Measurements from ENCODE around the gene C20orf204. TPM values are rescaled to one million over a fixed set of nuclear protein-coding genes. Genes with fewer than 3 reads are reported as not detected.

C20orf204 gene
- total RNA-seq, 2 donors from 2014 or later, result 0.81 to 3.2 TPM

GRCh38 chr20:64044484-64045247 lies 8.7 kb downstream of the C20orf204 start:
- DNase-seq (ENCODE audit: low spot score), result no peak
- TF ChIP-seq, protein P1, sequence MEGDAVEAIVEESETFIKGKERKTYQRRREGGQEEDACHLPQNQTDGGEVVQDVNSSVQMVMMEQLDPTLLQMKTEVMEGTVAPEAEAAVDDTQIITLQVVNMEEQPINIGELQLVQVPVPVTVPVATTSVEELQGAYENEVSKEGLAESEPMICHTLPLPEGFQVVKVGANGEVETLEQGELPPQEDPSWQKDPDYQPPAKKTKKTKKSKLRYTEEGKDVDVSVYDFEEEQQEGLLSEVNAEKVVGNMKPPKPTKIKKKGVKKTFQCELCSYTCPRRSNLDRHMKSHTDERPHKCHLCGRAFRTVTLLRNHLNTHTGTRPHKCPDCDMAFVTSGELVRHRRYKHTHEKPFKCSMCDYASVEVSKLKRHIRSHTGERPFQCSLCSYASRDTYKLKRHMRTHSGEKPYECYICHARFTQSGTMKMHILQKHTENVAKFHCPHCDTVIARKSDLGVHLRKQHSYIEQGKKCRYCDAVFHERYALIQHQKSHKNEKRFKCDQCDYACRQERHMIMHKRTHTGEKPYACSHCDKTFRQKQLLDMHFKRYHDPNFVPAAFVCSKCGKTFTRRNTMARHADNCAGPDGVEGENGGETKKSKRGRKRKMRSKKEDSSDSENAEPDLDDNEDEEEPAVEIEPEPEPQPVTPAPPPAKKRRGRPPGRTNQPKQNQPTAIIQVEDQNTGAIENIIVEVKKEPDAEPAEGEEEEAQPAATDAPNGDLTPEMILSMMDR (IDR thresholded peaks at IDR 0.05), result no peak
- no peak for ATAC-seq (ENCODE audit: insufficient number of reproducible peaks, low FRiP score, low read depth)
- Histone ChIP-seq H3K27me3 (replicated peaks; ENCODE audit: insufficient read depth) (no peaks in the 10 kb centered on the region), H3K9me3 (no peaks in the 10 kb centered on the region), H3K27ac (no peak overlapping the region), H3K4me3 (no peak overlapping the region), H3K4me1 (ENCODE audit: control insufficient read depth in 1 of 2, low read depth in 2 of 2) (peaks cover 4 to 22% of the 10 kb centered on the region in 2 donors), H3K36me3 (no peaks in the 10 kb centered on the region)

DNA sequence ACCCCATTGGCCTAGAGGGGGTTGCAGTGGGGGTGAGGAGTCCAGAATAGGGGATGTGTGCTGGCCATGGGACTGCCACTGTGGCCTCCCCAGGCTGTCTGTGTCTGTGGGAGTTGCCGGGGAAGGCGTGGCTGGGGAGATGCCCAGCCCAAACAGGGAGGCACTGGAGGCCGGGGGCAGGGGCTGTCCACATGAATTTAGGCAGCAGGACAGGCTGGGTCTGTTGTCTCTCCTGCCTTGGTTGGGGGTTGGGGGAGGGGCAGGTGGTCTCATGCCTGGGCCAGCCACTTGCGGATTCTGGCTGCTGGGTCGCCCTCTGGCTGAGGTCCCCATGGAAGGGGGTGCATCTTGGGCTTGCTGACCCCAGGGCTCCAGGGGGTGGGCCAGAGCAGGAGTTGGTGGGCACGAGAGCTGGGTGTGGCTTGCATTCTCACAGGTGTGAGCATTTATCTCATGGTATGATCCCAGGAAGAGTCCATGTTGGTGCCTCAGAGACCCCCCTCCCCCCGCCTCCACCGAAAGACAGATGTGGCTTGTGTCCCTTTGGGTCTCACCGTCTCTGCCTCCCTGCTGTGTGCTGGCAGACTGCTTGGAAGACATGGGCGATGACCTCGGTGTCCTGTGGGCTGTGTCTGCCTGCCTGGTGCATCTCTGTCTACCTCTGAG lies 9.5 kb downstream of the C20orf204 start:
- H3K27me3 ChIP-seq (replicated peaks; ENCODE audit: insufficient read depth), result no peaks in the 10 kb centered on the region
- no peak for ATAC-seq (ENCODE audit: insufficient number of reproducible peaks, low FRiP score, low read depth)
- no peak overlapping the region for H3K27ac ChIP-seq

DNA sequence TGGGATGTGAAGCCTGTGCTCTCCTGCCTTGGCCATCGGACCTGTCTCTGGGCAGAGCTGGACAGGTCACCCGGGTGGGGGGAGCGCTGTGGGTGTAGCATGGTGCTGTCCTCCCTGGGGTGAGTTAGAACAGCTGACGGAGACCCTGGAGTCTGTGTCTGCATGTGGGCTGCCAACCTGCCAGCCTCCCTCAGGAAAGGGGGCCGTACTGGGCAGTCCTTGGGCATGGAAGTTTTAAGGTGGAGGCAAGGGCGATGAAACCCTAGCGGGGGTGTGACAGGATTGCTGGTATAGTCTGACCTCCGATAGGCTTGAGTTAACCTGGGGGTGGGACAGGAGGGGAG lies 11.0 kb downstream of the C20orf204 start:
- Histone ChIP-seq H3K36me3 (no peaks in the 10 kb centered on the region), H3K9me3 (no peaks in the 10 kb centered on the region), H3K27me3 (replicated peaks; ENCODE audit: insufficient read depth) (no peaks in the 10 kb centered on the region), H3K4me3 (peak overlapping the region; percentile 31), H3K4me1 (ENCODE audit: control insufficient read depth in 1 of 2, low read depth in 2 of 2) (peaks cover 4 to 19% of the 10 kb centered on the region in 2 donors), H3K27ac (no peak overlapping the region)
- no peak for ATAC-seq (ENCODE audit: insufficient number of reproducible peaks, low FRiP score, low read depth)
- TF ChIP-seq, protein P1 (IDR thresholded peaks at IDR 0.05), result no peak
- no peak for DNase-seq (ENCODE audit: low spot score)

More for the DNA sequence above, 9.5 kb downstream of the C20orf204 start:
- Histone ChIP-seq H3K9me3 (no peaks in the 10 kb centered on the region), H3K4me1 (ENCODE audit: control insufficient read depth in 1 of 2, low read depth in 2 of 2) (peaks cover 4 to 26% of the 10 kb centered on the region in 2 donors), H3K4me3 (no peak overlapping the region), H3K36me3 (no peaks in the 10 kb centered on the region)
- TF ChIP-seq, protein P1 (IDR thresholded peaks at IDR 0.05), result no peak
- DNase-seq (ENCODE audit: low spot score), result no peak

- peak overlapping the region; percentile 31 for H3K4me3 ChIP-seq
- ATAC-seq (ENCODE audit: insufficient number of reproducible peaks, low FRiP score, low read depth), result no peak
- H3K27me3 ChIP-seq (replicated peaks; ENCODE audit: insufficient read depth), result no peaks in the 10 kb centered on the region
- H3K4me1 ChIP-seq (ENCODE audit: control insufficient read depth in 1 of 2, low read depth in 2 of 2), result peaks cover 0 to 14% of the 10 kb centered on the region in 2 donors
- no peaks in the 10 kb centered on the region for H3K9me3 ChIP-seq
- no peak for DNase-seq (ENCODE audit: low spot score)
- TF ChIP-seq, protein P1 (IDR thresholded peaks at IDR 0.05), result no peak
- H3K27ac ChIP-seq, result no peak overlapping the region
- H3K36me3 ChIP-seq, result no peaks in the 10 kb centered on the region
These were observed 12.0 kb downstream of the C20orf204 start for GRCh38 chr20:64047968-64048401.

DNA sequence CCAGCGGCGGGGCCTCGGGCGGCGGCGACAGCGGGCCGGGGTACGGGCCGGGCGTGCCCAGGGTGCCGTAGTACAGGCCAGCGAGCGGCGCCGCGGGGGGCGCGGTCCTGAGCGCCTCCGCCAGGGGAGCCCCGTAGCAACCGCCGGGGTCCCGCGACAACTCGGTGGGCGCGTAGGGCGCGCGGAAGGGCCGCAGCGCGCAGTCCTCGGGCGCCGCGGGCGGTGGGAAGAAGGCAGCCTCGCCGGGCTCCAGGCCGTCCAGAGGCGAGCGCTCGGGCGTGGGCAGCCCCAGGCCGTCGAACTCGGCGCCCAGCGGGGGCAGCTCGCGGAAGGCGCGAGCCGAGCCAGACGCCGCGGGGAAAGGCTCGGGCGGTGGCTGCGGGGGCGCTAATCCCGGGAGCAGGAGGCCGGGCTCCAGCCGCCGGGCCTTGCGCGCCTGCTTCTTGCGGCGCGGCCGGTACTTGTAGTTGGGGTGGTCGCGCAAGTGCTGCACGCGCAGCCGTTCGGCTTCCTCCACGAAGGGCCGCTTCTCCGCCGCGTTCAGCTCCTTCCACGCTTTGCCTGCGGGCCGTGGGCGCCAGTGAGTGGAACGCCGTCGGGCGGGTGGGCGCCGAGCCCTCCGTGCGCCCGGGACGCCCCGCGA lies 12.5 kb downstream of the C20orf204 start:
- DNase-seq (ENCODE audit: low spot score) (no peak), ATAC-seq (ENCODE audit: insufficient number of reproducible peaks, low FRiP score, low read depth) (no peak)
- TF ChIP-seq, protein P1 (IDR thresholded peaks at IDR 0.05), result no peak
- no peaks in the 10 kb centered on the region for H3K9me3 ChIP-seq
- peaks cover 0 to 14% of the 10 kb centered on the region in 2 donors for H3K4me1 ChIP-seq (ENCODE audit: control insufficient read depth in 1 of 2, low read depth in 2 of 2)
- no peaks in the 10 kb centered on the region for H3K36me3 ChIP-seq
- no peak overlapping the region for H3K27ac ChIP-seq
- H3K27me3 ChIP-seq (replicated peaks; ENCODE audit: insufficient read depth), result no peaks in the 10 kb centered on the region
- peak overlapping the region; percentile 31 for H3K4me3 ChIP-seq

All from thoracic aorta (tissue), 2 donors.